ENCODE measurements around the gene SCN8A. TPM values are rescaled to one million over a fixed set of nuclear protein-coding genes. Genes with fewer than 3 reads are reported as not detected.
A peak's percentile ranks its signal among the peaks of the same experiment; 100 is the strongest.

Gene SCN8A
- total and polyA plus RNA-seq, 7 donors, result under 0.01 to 2.1 (median 0.71) TPM

DNA sequence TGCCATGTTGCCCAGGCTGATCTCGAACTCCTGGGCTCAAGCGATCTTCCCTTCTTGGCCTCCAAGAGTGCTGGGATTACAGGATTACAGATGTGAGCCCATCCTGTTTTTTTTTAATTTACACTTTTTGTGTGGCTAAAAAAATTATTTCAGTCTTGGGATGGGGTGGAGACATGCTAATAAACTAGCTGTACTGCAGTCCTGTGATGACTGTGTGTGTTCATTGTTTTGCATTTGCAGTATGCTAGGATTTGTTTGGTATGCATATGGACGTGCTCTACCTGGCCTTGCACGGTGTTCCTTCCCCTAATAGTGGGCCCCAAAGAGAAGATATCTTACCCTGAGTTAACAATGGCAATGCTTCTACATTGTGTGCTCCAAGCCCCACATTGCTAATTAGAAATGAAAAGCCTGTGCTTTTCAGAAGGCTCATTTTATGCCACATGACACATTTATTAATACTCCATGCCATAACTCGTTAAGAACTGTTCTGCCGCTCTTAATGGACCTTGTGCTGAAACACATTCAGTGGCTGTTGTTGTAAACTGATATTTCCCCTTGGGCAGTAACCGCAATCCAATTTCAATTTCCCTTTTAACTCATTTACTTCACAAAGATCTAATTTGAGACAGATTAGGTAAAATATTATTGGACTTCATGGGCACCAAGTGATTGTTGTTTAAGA lies 86.4 kb downstream of the SCN8A start:
- H3K9me3 ChIP-seq, result no peaks in the 10 kb centered on the region

DNA sequence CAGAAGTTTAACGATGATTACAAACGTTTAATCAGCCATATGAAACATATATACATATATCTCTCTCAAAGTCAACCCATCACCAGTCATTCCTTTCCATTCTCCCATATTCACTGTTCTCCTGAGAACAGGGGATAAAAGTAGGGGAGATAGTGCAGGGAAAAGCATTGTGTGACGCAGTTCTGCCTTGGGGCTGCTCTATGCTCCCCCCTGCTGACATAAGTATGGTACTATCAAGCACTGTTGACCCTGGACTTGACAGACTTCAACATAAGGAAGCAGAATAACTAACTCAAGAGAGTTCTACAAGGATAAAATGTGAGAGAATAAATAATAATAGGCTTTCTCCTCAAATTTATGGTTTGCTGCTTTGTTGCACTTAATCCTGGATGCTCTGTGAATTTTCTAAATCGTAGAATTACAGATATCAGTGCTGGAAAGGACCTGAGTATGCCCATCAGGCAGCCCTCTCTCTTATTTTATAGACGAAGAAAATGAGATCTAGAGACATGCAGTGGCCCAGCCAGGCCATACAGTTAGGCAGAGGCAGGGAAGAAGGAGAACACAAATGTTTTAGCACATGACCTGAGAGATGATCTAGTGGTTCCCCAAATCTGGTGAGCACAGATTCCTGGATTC lies 87.2 kb downstream of the SCN8A start:
- TF ChIP-seq, protein P1, sequence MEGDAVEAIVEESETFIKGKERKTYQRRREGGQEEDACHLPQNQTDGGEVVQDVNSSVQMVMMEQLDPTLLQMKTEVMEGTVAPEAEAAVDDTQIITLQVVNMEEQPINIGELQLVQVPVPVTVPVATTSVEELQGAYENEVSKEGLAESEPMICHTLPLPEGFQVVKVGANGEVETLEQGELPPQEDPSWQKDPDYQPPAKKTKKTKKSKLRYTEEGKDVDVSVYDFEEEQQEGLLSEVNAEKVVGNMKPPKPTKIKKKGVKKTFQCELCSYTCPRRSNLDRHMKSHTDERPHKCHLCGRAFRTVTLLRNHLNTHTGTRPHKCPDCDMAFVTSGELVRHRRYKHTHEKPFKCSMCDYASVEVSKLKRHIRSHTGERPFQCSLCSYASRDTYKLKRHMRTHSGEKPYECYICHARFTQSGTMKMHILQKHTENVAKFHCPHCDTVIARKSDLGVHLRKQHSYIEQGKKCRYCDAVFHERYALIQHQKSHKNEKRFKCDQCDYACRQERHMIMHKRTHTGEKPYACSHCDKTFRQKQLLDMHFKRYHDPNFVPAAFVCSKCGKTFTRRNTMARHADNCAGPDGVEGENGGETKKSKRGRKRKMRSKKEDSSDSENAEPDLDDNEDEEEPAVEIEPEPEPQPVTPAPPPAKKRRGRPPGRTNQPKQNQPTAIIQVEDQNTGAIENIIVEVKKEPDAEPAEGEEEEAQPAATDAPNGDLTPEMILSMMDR (IDR thresholded peaks at IDR 0.05), result peak in 2 of 4 experiments; percentile 8 to 30
- TF ChIP-seq EP300 (IDR thresholded peaks at IDR 0.05), result no peak
- DNase-seq, result no peak
- Histone ChIP-seq H3K27ac (no peak overlapping the region), H3K27me3 (no peaks in the 10 kb centered on the region), H3K4me3 (no peak overlapping the region), H3K36me3 (no peaks in the 10 kb centered on the region), H3K9me3 (no peaks in the 10 kb centered on the region), H3K4me1 (no peaks in the 10 kb centered on the region)
- 39 to 61% methylated on average over 5 of the region's 5 CpGs for WGBS, 2 donors
- intact Hi-C loops (cut with DNase I), result no loop called here

More for the DNA sequence above, 86.4 kb downstream of the SCN8A start:
- intact Hi-C loops (cut with DNase I), result no loop called here
- no peak for DNase-seq
- TF ChIP-seq EP300 (IDR thresholded peaks at IDR 0.05) (no peak), POLR2AphosphoS5 (IDR thresholded peaks at IDR 0.05) (no peak), POLR2A (IDR thresholded peaks at IDR 0.05) (no peak)
- TF ChIP-seq, protein P1 (IDR thresholded peaks at IDR 0.05), result no peak
- Histone ChIP-seq H3K4me3 (no peak overlapping the region), H3K27ac (no peak overlapping the region), H3K4me1 (no peaks in the 10 kb centered on the region), H3K27me3 (no peaks in the 10 kb centered on the region), H3K36me3 (no peaks in the 10 kb centered on the region)
- WGBS, 2 donors, result 89 to 90% methylated on average over 7 of the region's 7 CpGs

DNA sequence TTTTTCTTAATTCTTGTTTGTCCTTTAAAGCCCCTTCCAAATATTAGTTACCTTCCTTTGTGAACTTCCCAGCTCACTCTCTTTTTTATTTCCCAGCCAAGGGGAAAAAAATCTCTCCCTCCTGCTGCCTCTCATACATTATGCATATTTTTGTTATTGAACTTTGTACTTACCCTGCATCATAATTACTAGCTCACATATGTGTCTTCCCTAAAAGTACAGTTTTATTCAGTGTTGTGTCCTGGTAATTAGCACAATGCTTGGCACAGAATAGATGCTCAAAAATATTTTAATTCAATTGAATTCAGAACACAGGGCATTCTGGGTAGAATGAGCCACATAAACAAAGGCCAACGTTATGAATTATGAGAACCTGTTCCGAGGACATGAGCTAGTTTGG lies 91.9 kb downstream of the SCN8A start:
- intact Hi-C loops (cut with DNase I), result no loop called here
- DNase-seq, result no peak
- 18 to 62% methylated on average over 2 of the region's 2 CpGs for WGBS, 2 donors
- no peaks in the 10 kb centered on the region for H3K9me3 ChIP-seq
- H3K27ac ChIP-seq, result no peak overlapping the region
- H3K4me3 ChIP-seq, result no peak overlapping the region
- H3K27me3 ChIP-seq, result no peaks in the 10 kb centered on the region
- H3K36me3 ChIP-seq, result no peaks in the 10 kb centered on the region
- no peak for TF ChIP-seq POLR2AphosphoS5 (IDR thresholded peaks at IDR 0.05)
- TF ChIP-seq, protein P1 (IDR thresholded peaks at IDR 0.05), result no peak
- TF ChIP-seq POLR2A (IDR thresholded peaks at IDR 0.05), result no peak
- TF ChIP-seq EP300 (IDR thresholded peaks at IDR 0.05), result no peak
- H3K4me1 ChIP-seq, result peaks cover 0 to 9% (median 0%) of the 10 kb centered on the region in 4 donors

DNA sequence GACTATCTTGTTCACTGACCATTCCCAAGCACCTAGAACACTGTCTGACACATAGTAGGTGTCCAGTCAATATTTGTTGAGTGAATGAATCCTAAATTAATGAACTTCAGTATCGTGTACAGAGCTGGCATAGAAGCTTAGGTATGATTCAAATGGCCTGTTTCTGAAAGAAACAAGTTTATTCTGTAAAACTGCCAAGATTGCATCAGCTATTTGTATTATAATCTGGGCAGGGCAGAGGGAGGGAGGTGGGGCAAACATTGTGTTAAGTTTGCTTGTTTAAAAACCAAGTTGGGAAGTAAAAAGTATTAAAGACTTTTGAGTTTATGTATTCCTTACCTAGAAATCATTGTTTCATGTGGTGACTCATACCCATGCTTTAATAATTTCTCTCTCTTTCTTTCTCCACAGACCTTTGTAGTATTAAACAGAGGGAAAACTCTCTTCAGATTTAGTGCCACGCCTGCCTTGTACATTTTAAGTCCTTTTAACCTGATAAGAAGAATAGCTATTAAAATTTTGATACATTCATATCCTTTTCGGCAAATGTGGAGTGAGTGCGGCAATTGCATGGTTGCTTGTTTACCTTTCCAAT lies 92.8 kb downstream of the SCN8A start:
- TF ChIP-seq POLR2AphosphoS5 (IDR thresholded peaks at IDR 0.05), result no peak

DNA sequence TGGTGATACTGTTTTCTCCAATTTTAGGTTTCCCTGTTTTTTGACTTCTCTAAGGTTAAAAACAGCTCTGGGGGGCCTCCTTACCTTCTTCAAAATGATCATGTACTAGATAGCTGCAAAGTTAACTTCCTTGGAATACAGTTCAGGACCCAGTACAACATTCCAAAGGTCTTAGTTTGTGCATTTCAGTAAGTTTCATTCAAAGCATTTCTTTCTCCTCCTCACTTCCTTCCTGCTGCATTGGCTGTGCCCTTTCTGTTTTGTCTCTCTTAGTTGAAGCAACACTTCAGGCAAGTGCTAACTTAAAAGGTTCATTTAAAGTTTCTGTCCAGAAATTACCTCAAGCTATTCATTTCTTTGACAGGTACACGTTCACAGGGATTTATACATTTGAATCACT lies 95.7 kb downstream of the SCN8A start:
- Histone ChIP-seq H3K9me3 (no peaks in the 10 kb centered on the region), H3K36me3 (no peaks in the 10 kb centered on the region), H3K27me3 (no peaks in the 10 kb centered on the region), H3K27ac (no peak overlapping the region), H3K4me1 (peaks cover 0 to 9% (median 0%) of the 10 kb centered on the region in 4 donors), H3K4me3 (no peak overlapping the region)
- intact Hi-C loops (cut with DNase I), result no loop called here
- DNase-seq, result no peak
- 13 to 45% methylated on average over 1 of the region's 1 CpG for WGBS, 2 donors
- TF ChIP-seq EP300 (IDR thresholded peaks at IDR 0.05) (no peak), POLR2A (IDR thresholded peaks at IDR 0.05) (no peak), POLR2AphosphoS5 (IDR thresholded peaks at IDR 0.05) (no peak)
- TF ChIP-seq, protein P1 (IDR thresholded peaks at IDR 0.05), result no peak

More for the DNA sequence above, 92.8 kb downstream of the SCN8A start:
- Histone ChIP-seq H3K27me3 (no peaks in the 10 kb centered on the region), H3K36me3 (no peaks in the 10 kb centered on the region), H3K27ac (no peak overlapping the region), H3K4me3 (no peak overlapping the region), H3K4me1 (peaks cover 0 to 9% (median 0%) of the 10 kb centered on the region in 4 donors), H3K9me3 (no peaks in the 10 kb centered on the region)
- WGBS, 2 donors, result 10 to 62% methylated on average over 4 of the region's 4 CpGs
- no peak for DNase-seq
- intact Hi-C loops (cut with DNase I), result no loop called here
